Breast epithelium (tissue), 3 donors: ENCODE results near the gene CYB5A.

ENCODE experiments used
- CTCF ChIP-seq, 3 donors: fragments of 450-650 bp; IDR thresholded peaks; one replicate each; pipeline ENCODE4 v1.5.1; 2016 to 2017; ENCODE audit warnings: antibody characterized with exemption in 3 of 3, mild to moderate bottlenecking in 3 of 3, moderate library complexity in 3 of 3
- POLR2A ChIP-seq: fragments of 450-650 bp; IDR thresholded peaks from one replicate; pipeline ENCODE4 v1.6.1; 2016; ENCODE audit warnings: antibody characterized with exemption, mild to moderate bottlenecking, moderate library complexity

- TF ChIP-seq CTCF (IDR thresholded peaks at IDR 0.05), result no peak
- no peak for TF ChIP-seq POLR2A
Observed at GRCh38 chr18:74311000-74311399, 19.2 kb upstream of the CYB5A start.
